A673 (cell line): Measurements from ENCODE around the gene TEC.

Experiments used
- EZH2 ChIP-seq: fragments of 200-600 bp; sonication (generic); IDR thresholded peaks from 2 replicates; pipeline ENCODE4 v1.6.1; 2017; ENCODE audit warnings: borderline replicate concordance, low read depth, mild to moderate bottlenecking, mixed read lengths, antibody characterized with exemption, low read length; ENCODE audit not compliant: poor library complexity, severe bottlenecking
- TF ChIP-seq, protein P1 (sequence below): fragments of 300-800, 200-600 bp; sonication (generic); conservative IDR thresholded peaks from 2 replicates; pipeline ENCODE4 v1.5.1; 2017; ENCODE audit warnings: low read depth, mild to moderate bottlenecking, antibody characterized with exemption, low read length, moderate library complexity, mixed read lengths

DNA sequence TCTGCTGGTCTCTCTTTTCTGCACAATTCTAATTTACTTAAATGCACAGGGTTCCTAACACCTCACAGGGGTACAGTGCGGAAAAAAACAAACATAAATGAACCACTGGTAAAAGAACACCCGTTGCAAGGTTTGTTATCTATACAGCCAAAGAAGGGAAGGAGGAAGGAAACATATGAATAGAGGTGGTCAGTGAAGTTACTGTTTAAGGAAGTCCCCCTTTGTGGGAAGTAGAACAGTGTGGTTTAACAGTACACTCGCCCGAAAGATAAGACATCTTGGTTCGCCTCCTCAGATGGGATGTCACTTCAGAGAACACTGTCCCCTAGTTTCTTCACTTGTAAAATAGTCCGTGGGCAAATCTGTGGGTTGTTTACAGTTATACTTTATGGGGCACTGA is 57.5 kb downstream of the TEC start:
- TF ChIP-seq, protein P1, sequence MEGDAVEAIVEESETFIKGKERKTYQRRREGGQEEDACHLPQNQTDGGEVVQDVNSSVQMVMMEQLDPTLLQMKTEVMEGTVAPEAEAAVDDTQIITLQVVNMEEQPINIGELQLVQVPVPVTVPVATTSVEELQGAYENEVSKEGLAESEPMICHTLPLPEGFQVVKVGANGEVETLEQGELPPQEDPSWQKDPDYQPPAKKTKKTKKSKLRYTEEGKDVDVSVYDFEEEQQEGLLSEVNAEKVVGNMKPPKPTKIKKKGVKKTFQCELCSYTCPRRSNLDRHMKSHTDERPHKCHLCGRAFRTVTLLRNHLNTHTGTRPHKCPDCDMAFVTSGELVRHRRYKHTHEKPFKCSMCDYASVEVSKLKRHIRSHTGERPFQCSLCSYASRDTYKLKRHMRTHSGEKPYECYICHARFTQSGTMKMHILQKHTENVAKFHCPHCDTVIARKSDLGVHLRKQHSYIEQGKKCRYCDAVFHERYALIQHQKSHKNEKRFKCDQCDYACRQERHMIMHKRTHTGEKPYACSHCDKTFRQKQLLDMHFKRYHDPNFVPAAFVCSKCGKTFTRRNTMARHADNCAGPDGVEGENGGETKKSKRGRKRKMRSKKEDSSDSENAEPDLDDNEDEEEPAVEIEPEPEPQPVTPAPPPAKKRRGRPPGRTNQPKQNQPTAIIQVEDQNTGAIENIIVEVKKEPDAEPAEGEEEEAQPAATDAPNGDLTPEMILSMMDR, result no peak
- no peak for TF ChIP-seq EZH2
